BLaER1 (cell line): ENCODE measurements around the gene MRPL2.

ENCODE experiments used
- H3K27ac ChIP-seq: shearing (Covaris generic); formaldehyde crosslinking; 2 replicates; pipeline ENCODE4 v1.8.1; 2022
- H3K27me3 ChIP-seq: shearing (Covaris generic); formaldehyde crosslinking; 2 replicates; pipeline ENCODE4 v1.8.1; 2022
- H3K36me3 ChIP-seq: shearing (Covaris generic); formaldehyde crosslinking; 2 replicates; pipeline ENCODE4 v1.8.1; 2022
- H3K4me1 ChIP-seq: shearing (Covaris generic); formaldehyde crosslinking; 2 replicates; pipeline ENCODE4 v1.8.1; 2022
- H3K4me2 ChIP-seq: shearing (Covaris generic); formaldehyde crosslinking; 2 replicates; pipeline ENCODE4 v1.8.1; 2022
- H3K4me3 ChIP-seq: shearing (Covaris generic); formaldehyde crosslinking; 2 replicates; pipeline ENCODE4 v1.8.1; 2022
- H3K9ac ChIP-seq: shearing (Covaris generic); formaldehyde crosslinking; 2 replicates; pipeline ENCODE4 v1.8.1; 2022
- H3K9me3 ChIP-seq: shearing (Covaris generic); formaldehyde crosslinking; 2 replicates; pipeline ENCODE4 v1.8.1; 2022
- H4K20me1 ChIP-seq: shearing (Covaris generic); formaldehyde crosslinking; 2 replicates; pipeline ENCODE4 v1.8.1; 2022
- Cebpa-rat ChIP-seq: shearing (Covaris generic); IDR thresholded peaks from 2 replicates; pipeline ENCODE4 v1.8.1; 2022

The MRPL2 gene

GRCh38 chr6:43040542-43041257 lies 18.5 kb downstream of the MRPL2 start:
- Histone ChIP-seq H3K4me2 (no peak overlapping the region), H3K4me3 (no peak overlapping the region), H3K36me3 (peaks cover 93% of the 10 kb centered on the region), H3K4me1 (no peaks in the 10 kb centered on the region), H3K9me3 (no peaks in the 10 kb centered on the region), H3K27ac (no peak overlapping the region), H3K27me3 (no peaks in the 10 kb centered on the region), H4K20me1 (0 out of 2 replicates have a peak, but pooled peaks cover 6% of the 10 kb centered on the region), H3K9ac (no peak overlapping the region)
- no peak for TF ChIP-seq Cebpa-rat

DNA sequence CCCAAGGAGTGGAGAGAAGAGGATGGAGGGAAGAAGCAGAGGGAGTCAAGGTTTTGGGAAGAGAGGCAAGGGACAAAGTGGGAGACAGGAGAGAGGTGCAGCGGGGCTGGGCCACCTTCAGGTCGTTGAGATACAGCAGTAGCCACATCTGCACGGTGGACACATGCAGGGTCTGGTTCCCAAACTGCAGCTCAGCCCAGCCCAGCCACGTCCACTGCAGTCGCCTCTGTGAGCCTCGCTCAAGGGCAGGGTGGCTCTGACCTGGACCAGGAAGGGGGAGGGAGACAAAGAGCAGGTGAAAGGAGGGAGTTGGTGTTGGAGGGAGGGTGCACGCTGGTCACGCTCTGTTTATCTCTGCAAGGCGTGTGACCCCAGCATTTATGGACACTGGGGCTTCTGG lies 20.5 kb downstream of the MRPL2 start:
- Histone ChIP-seq H3K4me1 (no peaks in the 10 kb centered on the region), H3K36me3 (peaks cover 96% of the 10 kb centered on the region), H3K27me3 (no peaks in the 10 kb centered on the region), H3K9me3 (no peaks in the 10 kb centered on the region), H3K27ac (no peak overlapping the region), H4K20me1 (0 out of 2 replicates have a peak, but pooled peaks cover 12% of the 10 kb centered on the region), H3K4me3 (no peak overlapping the region), H3K4me2 (no peak overlapping the region), H3K9ac (no peak overlapping the region)
- no peak for TF ChIP-seq Cebpa-rat

DNA sequence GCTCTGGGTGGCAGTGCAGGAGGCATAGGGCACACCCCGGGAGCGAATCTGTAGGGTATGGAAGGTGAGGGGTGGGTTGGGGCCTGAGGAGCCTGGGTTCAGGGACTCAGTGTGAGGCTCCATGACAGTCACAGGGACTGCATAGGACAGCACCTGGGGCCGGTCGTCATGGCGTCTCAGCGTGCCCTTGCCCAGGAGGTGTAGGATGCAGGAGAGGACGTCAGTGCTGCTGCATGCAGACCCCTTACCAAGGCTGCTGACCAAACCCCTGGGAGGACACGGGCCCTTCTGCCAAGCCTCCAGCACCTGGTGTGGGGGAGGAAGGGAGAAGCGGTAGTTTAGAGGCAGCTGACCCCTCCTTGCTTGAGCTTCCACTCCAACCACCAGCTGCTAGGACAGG lies 21.5 kb downstream of the MRPL2 start:
- 0 out of 2 replicates have a peak, but pooled peaks cover 12% of the 10 kb centered on the region for H4K20me1 ChIP-seq
- H3K4me2 ChIP-seq, result no peak overlapping the region
- H3K36me3 ChIP-seq, result peaks cover 95% of the 10 kb centered on the region
- H3K9ac ChIP-seq, result no peak overlapping the region
- no peak overlapping the region for H3K4me3 ChIP-seq
- H3K9me3 ChIP-seq, result no peaks in the 10 kb centered on the region
- no peaks in the 10 kb centered on the region for H3K4me1 ChIP-seq
- no peak overlapping the region for H3K27ac ChIP-seq
- TF ChIP-seq Cebpa-rat, result no peak
- no peaks in the 10 kb centered on the region for H3K27me3 ChIP-seq

DNA sequence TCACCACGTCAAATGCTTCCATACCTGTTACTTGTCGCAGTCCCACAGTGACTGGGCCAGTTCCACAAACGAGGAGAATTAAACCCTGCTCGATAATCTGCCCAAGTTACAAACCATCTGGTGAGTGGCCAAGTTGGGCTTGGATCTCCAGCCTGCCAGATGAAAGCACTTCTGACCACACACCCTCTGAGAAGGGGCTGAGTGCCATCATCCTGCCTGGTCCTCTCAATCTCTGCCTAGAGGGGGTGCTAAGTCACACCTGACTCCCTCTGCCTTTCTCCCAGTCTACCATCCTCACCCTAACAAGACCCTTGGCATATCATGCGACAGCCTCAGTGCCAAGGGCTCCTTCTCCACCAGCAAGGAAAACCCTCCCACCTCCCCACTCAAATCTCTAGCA lies 22.0 kb downstream of the MRPL2 start:
- no peaks in the 10 kb centered on the region for H3K9me3 ChIP-seq
- H3K4me1 ChIP-seq, result no peaks in the 10 kb centered on the region
- H3K27ac ChIP-seq, result no peak overlapping the region
- no peak overlapping the region for H3K9ac ChIP-seq
- no peaks in the 10 kb centered on the region for H3K27me3 ChIP-seq
- H3K36me3 ChIP-seq, result peaks cover 95% of the 10 kb centered on the region
- TF ChIP-seq Cebpa-rat, result no peak
- no peak overlapping the region for H3K4me3 ChIP-seq
- no peak overlapping the region for H3K4me2 ChIP-seq
- 0 out of 2 replicates have a peak, but pooled peaks cover 12% of the 10 kb centered on the region for H4K20me1 ChIP-seq

GRCh38 chr6:43036712-43037111 lies 22.5 kb downstream of the MRPL2 start:
- no peaks in the 10 kb centered on the region for H3K9me3 ChIP-seq
- no peak overlapping the region for H3K4me2 ChIP-seq
- H3K36me3 ChIP-seq, result peaks cover 98% of the 10 kb centered on the region
- 0 out of 2 replicates have a peak, but pooled peaks cover 12% of the 10 kb centered on the region for H4K20me1 ChIP-seq
- no peak for TF ChIP-seq Cebpa-rat
- no peak overlapping the region for H3K9ac ChIP-seq
- no peak overlapping the region for H3K4me3 ChIP-seq
- no peaks in the 10 kb centered on the region for H3K27me3 ChIP-seq
- no peaks in the 10 kb centered on the region for H3K4me1 ChIP-seq
- H3K27ac ChIP-seq, result no peak overlapping the region

DNA sequence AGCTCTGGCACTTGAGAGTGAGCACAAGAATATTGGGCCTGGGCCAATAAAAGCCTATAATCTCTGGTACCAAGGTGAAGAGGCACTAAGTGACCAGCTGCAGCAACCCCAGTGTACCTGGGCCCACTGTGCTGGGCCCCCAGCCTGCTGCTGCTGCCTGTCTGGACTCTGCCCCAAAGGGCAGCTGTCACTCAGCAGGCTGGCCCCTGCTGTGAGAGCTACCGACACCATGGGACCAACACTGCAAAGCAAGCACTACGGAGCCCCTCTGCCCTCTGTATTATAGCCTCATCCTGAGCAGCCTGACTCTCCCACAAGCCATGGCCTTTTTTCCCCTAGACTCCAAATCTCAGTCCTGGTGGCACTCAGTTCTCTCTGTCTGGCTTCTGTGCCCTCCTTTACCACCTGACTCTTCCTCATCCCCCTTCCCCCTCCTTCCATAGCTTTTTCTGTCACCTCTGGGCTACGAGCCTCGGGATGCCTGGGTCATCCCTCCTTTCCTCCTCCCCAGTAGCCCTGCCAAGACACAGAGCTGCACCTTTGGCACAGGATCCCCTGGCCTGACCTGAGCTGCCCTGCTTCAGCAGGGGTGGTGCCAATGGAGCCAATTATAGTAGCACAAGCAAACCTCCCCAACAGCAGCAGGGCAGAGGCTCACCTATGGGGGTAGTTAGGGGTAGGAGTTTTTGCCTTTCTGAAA lies 23.6 kb downstream of the MRPL2 start:
- Histone ChIP-seq H3K9me3 (no peaks in the 10 kb centered on the region), H3K9ac (no peak overlapping the region), H3K4me2 (no peak overlapping the region), H3K36me3 (peaks cover 99% of the 10 kb centered on the region), H4K20me1 (0 out of 2 replicates have a peak, but pooled peaks cover 12% of the 10 kb centered on the region), H3K27me3 (no peaks in the 10 kb centered on the region), H3K4me1 (no peaks in the 10 kb centered on the region), H3K4me3 (no peak overlapping the region), H3K27ac (no peak overlapping the region)
- no peak for TF ChIP-seq Cebpa-rat

GRCh38 chr6:43034190-43034525 lies 25.1 kb downstream of the MRPL2 start:
- Histone ChIP-seq H3K27me3 (no peaks in the 10 kb centered on the region), H3K9me3 (no peaks in the 10 kb centered on the region), H3K9ac (no peak overlapping the region), H3K27ac (no peak overlapping the region), H3K4me2 (no peak overlapping the region), H4K20me1 (0 out of 2 replicates have a peak, but pooled peaks cover 12% of the 10 kb centered on the region), H3K36me3 (peaks cover 99% of the 10 kb centered on the region), H3K4me3 (no peak overlapping the region), H3K4me1 (no peaks in the 10 kb centered on the region)
- TF ChIP-seq Cebpa-rat, result no peak

DNA sequence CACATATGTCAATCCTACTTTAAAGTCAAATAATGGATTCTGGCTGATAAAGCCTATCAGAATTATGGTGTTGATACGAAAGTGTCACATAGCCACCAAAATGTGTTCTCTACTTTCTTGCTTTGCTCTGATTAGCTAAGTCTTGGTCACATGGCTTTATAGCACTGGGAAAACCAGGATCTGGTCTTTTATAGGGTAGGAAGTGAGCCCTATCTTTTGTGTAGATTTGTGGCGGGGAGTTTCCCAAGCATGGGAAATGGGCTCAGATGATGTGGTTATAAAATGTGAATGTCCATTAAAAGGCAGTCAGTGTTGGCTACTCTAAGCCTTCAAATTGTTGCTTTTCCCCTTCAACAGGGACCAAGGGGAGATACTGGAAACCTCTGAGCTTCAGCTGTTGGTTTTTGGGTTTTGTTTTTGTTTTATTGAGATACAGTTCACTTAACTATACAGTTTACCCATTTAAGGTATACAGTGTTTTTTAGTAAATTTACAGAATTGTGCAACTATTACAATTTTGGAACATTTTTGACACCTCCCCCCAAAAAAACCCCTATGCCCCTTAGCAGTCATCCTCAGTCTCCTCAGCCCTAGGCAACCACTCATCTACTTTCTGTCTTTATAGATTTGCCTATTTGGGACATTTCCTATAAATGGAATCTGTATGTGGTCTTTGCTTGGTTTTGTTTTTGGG lies 25.6 kb downstream of the MRPL2 start:
- H3K36me3 ChIP-seq, result peaks cover 99% of the 10 kb centered on the region
- no peak for TF ChIP-seq Cebpa-rat
- H3K4me1 ChIP-seq, result no peaks in the 10 kb centered on the region
- H3K27me3 ChIP-seq, result no peaks in the 10 kb centered on the region
- no peak overlapping the region for H3K27ac ChIP-seq
- no peaks in the 10 kb centered on the region for H3K9me3 ChIP-seq
- no peak overlapping the region for H3K4me2 ChIP-seq
- H3K9ac ChIP-seq, result no peak overlapping the region
- H3K4me3 ChIP-seq, result no peak overlapping the region
- H4K20me1 ChIP-seq, result 0 out of 2 replicates have a peak, but pooled peaks cover 12% of the 10 kb centered on the region

GRCh38 chr6:43032326-43032725 lies 26.9 kb downstream of the MRPL2 start:
- no peaks in the 10 kb centered on the region for H3K4me1 ChIP-seq
- H3K27ac ChIP-seq, result no peak overlapping the region
- H3K27me3 ChIP-seq, result no peaks in the 10 kb centered on the region
- H3K9ac ChIP-seq, result no peak overlapping the region
- no peak for TF ChIP-seq Cebpa-rat
- H3K36me3 ChIP-seq, result peaks cover 99% of the 10 kb centered on the region
- H3K9me3 ChIP-seq, result no peaks in the 10 kb centered on the region
- no peak overlapping the region for H3K4me2 ChIP-seq
- 0 out of 2 replicates have a peak, but pooled peaks cover 8% of the 10 kb centered on the region for H4K20me1 ChIP-seq
- no peak overlapping the region for H3K4me3 ChIP-seq

DNA sequence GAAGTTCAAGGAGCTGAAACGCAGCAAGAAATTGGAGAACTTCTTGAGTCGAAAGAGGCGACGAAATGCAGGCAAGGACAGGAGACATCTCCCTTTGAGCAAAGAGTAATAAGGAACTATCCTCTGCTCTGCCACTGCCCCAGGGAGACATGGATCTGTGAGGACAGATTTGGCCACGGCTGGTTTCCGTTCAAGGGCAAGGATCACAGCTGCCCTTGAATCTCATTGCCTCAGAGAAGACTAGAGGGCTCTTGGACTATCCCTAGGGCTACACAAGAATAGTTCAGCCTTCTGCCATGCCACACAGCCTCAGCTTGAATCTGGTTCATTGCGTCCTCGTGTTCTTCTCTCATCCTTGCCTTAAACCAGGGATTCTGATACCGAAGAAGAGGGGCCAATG lies 30.1 kb downstream of the MRPL2 start:
- Histone ChIP-seq H3K27me3 (no peaks in the 10 kb centered on the region), H3K36me3 (peaks cover 99% of the 10 kb centered on the region), H3K9ac (no peak overlapping the region), H3K9me3 (no peaks in the 10 kb centered on the region), H3K27ac (no peak overlapping the region), H3K4me1 (no peaks in the 10 kb centered on the region), H3K4me3 (no peak overlapping the region), H4K20me1 (peaks cover 12% of the 10 kb centered on the region; the same call in 1 of the 2 replicates), H3K4me2 (no peak overlapping the region)
- TF ChIP-seq Cebpa-rat, result no peak
